GM12878 (cell line): ENCODE measurements around the gene CACNG3. TPM values are rescaled to one million over a fixed set of nuclear protein-coding genes. Genes with fewer than 3 reads are reported as not detected.

Experiments
- ATAC-seq: fragments of 200-7000 bp; cut with Tn5 transposase; 3 replicates; pipeline ENCODE4 v1.9.1; 2020; ENCODE audit warnings: mild to moderate bottlenecking, moderate library complexity
- BruUV-seq: library from RNA; stranded (reverse); fragments of 400-500 nt; replicated peaks from 2 replicates; lab custom pipeline; 2021; lab: Mats Ljungman, UMichigan
- CTCF ChIA-PET: fragments of 300-600 bp; sonication (Branson Sonifier 250); formaldehyde crosslinking; extraction: SDS; loops from one replicate; lab custom pipeline; 2021; ENCODE audit warnings: inconsistent platforms; lab: Yijun Ruan, JAX
- POLR2A ChIA-PET: fragments of 350-600 bp; formaldehyde crosslinking; extraction: SDS; loops from one replicate; lab custom pipeline; 2021; ENCODE audit warnings: inconsistent platforms; lab: Charles Lee
- RAD21 ChIA-PET: fragments of 300-600 bp; sonication (Branson Sonifier 250); formaldehyde crosslinking; loops from one replicate; lab custom pipeline; 2023; ENCODE audit warnings: antibody characterized with exemption; ENCODE audit not compliant: unreplicated experiment; lab: Charles Lee
- SMC1A ChIA-PET: fragments of 300-600 bp; sonication (Branson Sonifier 250); formaldehyde crosslinking; loops from one replicate; lab custom pipeline; 2023; ENCODE audit not compliant: unreplicated experiment, uncharacterized antibody; lab: Charles Lee
- DNase-seq: peaks from one replicate; pipeline ENCODE4 v3.0.0-alpha.2; 2011; ENCODE audit warnings: low read depth, low spot score
- FAIRE-seq: peaks from 3 replicates; lab custom pipeline; 2011; peaks lifted over from hg19 to GRCh38; lab: Jason Lieb, UNC
- H2AFZ ChIP-seq: 2 replicates; pipeline ENCODE4 v1.6.0; 2011; ENCODE audit warnings: low read depth, low read length, control low read depth; ENCODE audit not compliant: control insufficient read depth
- H3K27ac ChIP-seq: 2 replicates; pipeline ENCODE4 v1.5.1; 2011; ENCODE audit warnings: control low read depth; ENCODE audit not compliant: control insufficient read depth, insufficient read depth
- H3K27me3 ChIP-seq, 2 experiments: replicated peaks in 1 of 2; 2 replicates each; pipeline versions ENCODE4 v1.6.0 to v1.6.1; 2011; ENCODE audit warnings: low read length in 1 of 2; ENCODE audit not compliant: control insufficient read depth in 2 of 2, insufficient read depth in 2 of 2
- H3K36me3 ChIP-seq, 2 experiments: 2 replicates each; pipeline ENCODE4 v1.5.1; 2011; ENCODE audit warnings: low read length in 1 of 2; ENCODE audit not compliant: control insufficient read depth in 2 of 2, insufficient read depth in 2 of 2
- H3K4me1 ChIP-seq: 2 replicates; pipeline ENCODE4 v1.6.1; 2011; ENCODE audit warnings: mild to moderate bottlenecking, low read length, moderate library complexity, mixed read lengths; ENCODE audit not compliant: control insufficient read depth, insufficient read depth
- H3K4me2 ChIP-seq: 2 replicates; pipeline ENCODE4 v1.6.0; 2011; ENCODE audit warnings: control low read depth; ENCODE audit not compliant: control insufficient read depth, insufficient read depth
- H3K4me3 ChIP-seq: fragments of 200-600 bp; sonication (generic); 2 replicates; pipeline ENCODE4 v1.5.1; 2016
- H3K79me2 ChIP-seq: 2 replicates; pipeline ENCODE4 v1.6.0; 2011; ENCODE audit warnings: low read length; ENCODE audit not compliant: control insufficient read depth, insufficient read depth
- H3K9ac ChIP-seq: 2 replicates; pipeline ENCODE4 v1.8.0; 2011; ENCODE audit warnings: low read length, control low read depth, mixed read lengths; ENCODE audit not compliant: control insufficient read depth, insufficient read depth
- H3K9me3 ChIP-seq: replicated peaks from 3 replicates; pipeline ENCODE4 v1.5.1; 2011; ENCODE audit warnings: mild to moderate bottlenecking, low read length; ENCODE audit not compliant: control insufficient read depth, insufficient read depth
- H4K20me1 ChIP-seq: 2 replicates; pipeline ENCODE4 v1.6.0; 2011; ENCODE audit not compliant: control insufficient read depth, insufficient read depth
- ATF2 ChIP-seq: IDR thresholded peaks from 2 replicates; pipeline ENCODE4 v1.6.1; 2012; ENCODE audit warnings: low read length, inconsistent platforms
- DPF2 ChIP-seq: fragments of 450-650 bp; IDR thresholded peaks from 2 replicates; pipeline ENCODE4 v1.6.1; 2017; ENCODE audit warnings: mild to moderate bottlenecking
- ESRRA ChIP-seq: IDR thresholded peaks from 2 replicates; pipeline ENCODE4 v1.6.1; 2012; ENCODE audit warnings: mild to moderate bottlenecking, low read length, improper control_type of control experiment
- ETV6 ChIP-seq, 2 experiments: fragments of 450-650 bp in 1 of 2; IDR thresholded peaks in 1 of 2; conservative IDR thresholded peaks in 1 of 2; 2 replicates each; pipeline ENCODE4 v1.6.1; 2014; ENCODE audit warnings: antibody characterized with exemption in 1 of 2, borderline replicate concordance in 1 of 2, low read depth in 1 of 2, mild to moderate bottlenecking in 1 of 2, moderate library complexity in 1 of 2
- FOXM1 ChIP-seq: IDR thresholded peaks from 2 replicates; pipeline ENCODE4 v1.6.1; 2012; ENCODE audit warnings: low read depth, mild to moderate bottlenecking, inconsistent platforms, low read length, moderate library complexity
- MTA3 ChIP-seq: IDR thresholded peaks from 2 replicates; pipeline ENCODE4 v1.6.1; 2012; ENCODE audit warnings: low read length, inconsistent platforms, borderline replicate concordance
- MXI1 ChIP-seq: fragments of 150-350 bp; IDR thresholded peaks from 2 replicates; pipeline ENCODE4 v1.6.1; 2011; ENCODE audit warnings: low read depth, mild to moderate bottlenecking, inconsistent platforms, low read length, improper control_type of control experiment
- NR2F1 ChIP-seq: fragments of 450-650 bp; conservative IDR thresholded peaks from 2 replicates; pipeline ENCODE4 v1.6.1; 2017; ENCODE audit warnings: mild to moderate bottlenecking
- POLR2AphosphoS2 ChIP-seq: IDR thresholded peaks from 2 replicates; pipeline ENCODE4 v1.6.1; 2011; ENCODE audit warnings: low read depth, mild to moderate bottlenecking, low read length, improper control_type of control experiment, moderate library complexity
- RAD51 ChIP-seq: fragments of 450-650 bp; IDR thresholded peaks from 2 replicates; pipeline ENCODE4 v1.6.1; 2016; ENCODE audit warnings: moderate library complexity, mild to moderate bottlenecking, inconsistent platforms
- RCOR1 ChIP-seq: conservative IDR thresholded peaks from 2 replicates; pipeline ENCODE4 v1.6.1; 2012; ENCODE audit warnings: low read depth, low read length, improper control_type of control experiment
- STAT3 ChIP-seq: IDR thresholded peaks from 2 replicates; pipeline ENCODE4 v1.6.1; 2011; ENCODE audit warnings: low read depth, low read length, improper control_type of control experiment
- TCF12 ChIP-seq: IDR thresholded peaks from 2 replicates; pipeline ENCODE4 v1.6.1; 2011; ENCODE audit warnings: low read depth, mild to moderate bottlenecking, low read length
- ZNF592 ChIP-seq: fragments of 450-650 bp; IDR thresholded peaks from 2 replicates; pipeline ENCODE4 v1.6.1; 2017; ENCODE audit warnings: mild to moderate bottlenecking, moderate library complexity
- WGBS: methylation state at CpG from one replicate; pipeline ENCODE4 v1.1.6; 2016; ENCODE audit warnings: low lambda C conversion rate; ENCODE audit not compliant: insufficient replicate concordance, insufficient coverage; ENCODE audit errors: missing lambda C conversion rate; 5-methylcytosine and 5-hydroxymethylcytosine counted together
- in situ Hi-C: fragments of 300-500 bp; cut with MboI; formaldehyde crosslinking; loops from 9 replicates; pipeline ENCODE4 v1.14.3; 2018; ENCODE audit warnings: mixed read lengths
- intact Hi-C: fragments of 100-400 bp; cut with micrococcal nuclease; formaldehyde crosslinking; loops from one replicate; pipeline ENCODE4 v1.14.2; 2022; ENCODE audit not compliant: unreplicated experiment
- polyA plus RNA-seq, 11 experiments: library from polyadenylated mRNA; depleted of rRNA in 4 of 11; unstranded in 6 of 11; stranded (reverse) in 5 of 11; fragments of >200 nt; fragmentation: Nextera tagmentation in 4 of 11; fragmentation: Illumina TruSeq in 1 of 11; extraction: Ambion mirVana in 4 of 11; extraction: Trizol in 1 of 11; gene quantifications; 1 replicate in 1 of 11; 2 replicates in 10 of 11; pipeline versions ENCODE4 v1.2.1 to v1.2.3, GENCODE V29; 2011 to 2016; ENCODE audit warnings: inconsistent platforms in 2 of 11, missing spikeins in 2 of 11, low read depth in 1 of 11
- total RNA-seq, 4 experiments: library from RNA; depleted of rRNA in 3 of 4; stranded (reverse); fragments of >200 nt in 3 of 4; fragmentation: Illumina TruSeq in 1 of 4; extraction: Trizol in 1 of 4; gene quantifications; 2 replicates each; pipeline versions ENCODE4 v1.2.1 to v1.2.3, GENCODE V29; 2013 to 2021

CACNG3 gene
- total and polyA plus RNA-seq, 10 of the 15 experiments (the other 5 are each of a cell fraction or from before 2014, with no cell fraction given): 0.04 TPM; not detected in 9

GRCh38 chr16:24232936-24233335 is 23.2 kb upstream of the CACNG3 start:
- H3K79me2 ChIP-seq: no peaks in the 10 kb centered on the region
- H3K9ac ChIP-seq: no peak overlapping the region
- CTCF ChIA-PET: no interaction called here
- in situ Hi-C loops: no loop called here
- no peak overlapping the region for H2AFZ ChIP-seq
- SMC1A ChIA-PET: no interaction called here
- no peaks in the 10 kb centered on the region; the same call in 2 of the 3 replicates for H3K9me3 ChIP-seq
- no peak overlapping the region for H3K4me2 ChIP-seq
- no peaks in the 10 kb centered on the region for H3K36me3 ChIP-seq
- POLR2A ChIA-PET: no interaction called here
- no peaks in the 10 kb centered on the region for H4K20me1 ChIP-seq
- TF ChIP-seq TCF12 (no peak), DPF2 (no peak), MXI1 (no peak), FOXM1 (no peak)
- ATAC-seq (no peak), DNase-seq (no peak), FAIRE-seq (no peak)
- H3K27me3 ChIP-seq: no peaks in the 10 kb centered on the region
- no peak overlapping the region for H3K27ac ChIP-seq
- H3K4me3 ChIP-seq: no peak overlapping the region
- intact Hi-C loops: no loop called here
- no peaks in the 10 kb centered on the region for H3K4me1 ChIP-seq
- no TSS peak for BruUV-seq
- 49% methylated on average over 2 of the region's 2 CpGs for WGBS
- RAD21 ChIA-PET: no interaction called here

- in situ Hi-C loops: no loop called here
- intact Hi-C loops: no loop called here
- ATAC-seq (no peak), DNase-seq (no peak), FAIRE-seq (no peak)
- Histone ChIP-seq H4K20me1 (no peaks in the 10 kb centered on the region), H3K9me3 (no peaks in the 10 kb centered on the region; the same call in 2 of the 3 replicates), H3K36me3 (no peaks in the 10 kb centered on the region), H3K79me2 (no peaks in the 10 kb centered on the region), H2AFZ (no peak overlapping the region), H3K27ac (no peak overlapping the region), H3K4me2 (no peak overlapping the region), H3K9ac (no peak overlapping the region), H3K4me3 (no peak overlapping the region), H3K4me1 (no peaks in the 10 kb centered on the region), H3K27me3 (no peaks in the 10 kb centered on the region)
- ChIA-PET POLR2A (no interaction called here), CTCF (interaction anchor here (1.9 kb wide), 1 partner anchor 18 kb away, joined by 11 read pairs; no protein-coding TSS in a partner anchor), RAD21 (no interaction called here), SMC1A (interaction anchor here (1.2 kb wide), 1 partner anchor 18 kb away, joined by 3 read pairs; no protein-coding TSS in a partner anchor)
- BruUV-seq: no TSS peak
- WGBS: 28% methylated on average over 5 of the region's 5 CpGs
- TF ChIP-seq POLR2AphosphoS2 (no peak), NR2F1 (no peak), ZNF592 (no peak), ETV6 (conservative IDR thresholded peaks at IDR 0.05 in 1 of 2, IDR thresholded peaks at IDR 0.05 in 1 of 2; ENCODE audit: borderline replicate concordance in 1 of 2, low read depth in 1 of 2) (no peak), RCOR1 (no peak), ESRRA (no peak), STAT3 (no peak), MTA3 (no peak), ATF2 (no peak), RAD51 (no peak)
Observed at GRCh38 chr16:24234737-24235136, 21.4 kb upstream of the CACNG3 start.
